ENCODE data around the gene UBXN2A.

UBXN2A gene

DNA sequence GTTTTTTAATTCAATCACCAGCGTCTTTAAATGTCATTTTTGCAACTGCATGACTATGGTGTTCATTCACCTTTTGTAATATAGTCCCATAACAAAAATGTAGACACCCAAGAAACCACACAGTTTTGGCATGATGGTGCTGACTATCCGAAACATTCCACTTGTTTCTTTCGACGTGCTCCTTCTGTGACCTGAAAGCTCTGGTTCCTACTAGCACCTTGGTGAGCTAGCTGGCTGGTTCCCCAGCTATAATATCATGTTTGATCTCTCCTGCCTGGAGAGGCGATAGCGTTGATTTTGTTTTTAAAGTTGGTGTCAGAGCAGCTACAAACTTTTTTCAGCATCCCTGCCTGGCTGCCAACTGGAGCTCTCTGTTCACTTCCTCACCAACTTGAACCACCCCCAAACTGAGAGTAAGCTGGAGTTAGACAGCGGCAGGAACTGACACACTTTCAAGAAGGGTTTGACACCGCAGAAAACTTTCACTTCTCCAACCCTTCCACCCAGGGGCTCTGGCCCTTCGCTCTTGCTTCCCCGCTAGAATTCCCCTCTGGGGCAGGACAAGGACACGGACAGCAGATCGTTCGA, 14.5 kb upstream of the UBXN2A start:
- peak overlapping the region; percentile 79 for H3K9ac ChIP-seq
- peaks cover 6% of the 10 kb centered on the region for H3K4me1 ChIP-seq
- peak overlapping the region; percentile 82 for H3K4me3 ChIP-seq (ENCODE audit: low read depth, low read length)
- TF ChIP-seq, protein P1, sequence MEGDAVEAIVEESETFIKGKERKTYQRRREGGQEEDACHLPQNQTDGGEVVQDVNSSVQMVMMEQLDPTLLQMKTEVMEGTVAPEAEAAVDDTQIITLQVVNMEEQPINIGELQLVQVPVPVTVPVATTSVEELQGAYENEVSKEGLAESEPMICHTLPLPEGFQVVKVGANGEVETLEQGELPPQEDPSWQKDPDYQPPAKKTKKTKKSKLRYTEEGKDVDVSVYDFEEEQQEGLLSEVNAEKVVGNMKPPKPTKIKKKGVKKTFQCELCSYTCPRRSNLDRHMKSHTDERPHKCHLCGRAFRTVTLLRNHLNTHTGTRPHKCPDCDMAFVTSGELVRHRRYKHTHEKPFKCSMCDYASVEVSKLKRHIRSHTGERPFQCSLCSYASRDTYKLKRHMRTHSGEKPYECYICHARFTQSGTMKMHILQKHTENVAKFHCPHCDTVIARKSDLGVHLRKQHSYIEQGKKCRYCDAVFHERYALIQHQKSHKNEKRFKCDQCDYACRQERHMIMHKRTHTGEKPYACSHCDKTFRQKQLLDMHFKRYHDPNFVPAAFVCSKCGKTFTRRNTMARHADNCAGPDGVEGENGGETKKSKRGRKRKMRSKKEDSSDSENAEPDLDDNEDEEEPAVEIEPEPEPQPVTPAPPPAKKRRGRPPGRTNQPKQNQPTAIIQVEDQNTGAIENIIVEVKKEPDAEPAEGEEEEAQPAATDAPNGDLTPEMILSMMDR (IDR thresholded peaks at IDR 0.05) = no peak
- peak overlapping the region; percentile 93 for H3K27ac ChIP-seq
- peak overlapping the region; percentile 82 for H3K4me2 ChIP-seq (ENCODE audit: low read length)
- no peaks in the 10 kb centered on the region for H3K27me3 ChIP-seq (ENCODE audit: control insufficient read depth, insufficient read depth, low read length)
- H3K36me3 ChIP-seq (ENCODE audit: control insufficient read depth, insufficient read depth, low read length) = no peaks in the 10 kb centered on the region
- H2AFZ ChIP-seq = peak overlapping the region; percentile 99
- H3K79me2 ChIP-seq = peaks cover 30% of the 10 kb centered on the region
- H3K9me3 ChIP-seq (ENCODE audit: control insufficient read depth, low read length) = no peaks in the 10 kb centered on the region

DNA sequence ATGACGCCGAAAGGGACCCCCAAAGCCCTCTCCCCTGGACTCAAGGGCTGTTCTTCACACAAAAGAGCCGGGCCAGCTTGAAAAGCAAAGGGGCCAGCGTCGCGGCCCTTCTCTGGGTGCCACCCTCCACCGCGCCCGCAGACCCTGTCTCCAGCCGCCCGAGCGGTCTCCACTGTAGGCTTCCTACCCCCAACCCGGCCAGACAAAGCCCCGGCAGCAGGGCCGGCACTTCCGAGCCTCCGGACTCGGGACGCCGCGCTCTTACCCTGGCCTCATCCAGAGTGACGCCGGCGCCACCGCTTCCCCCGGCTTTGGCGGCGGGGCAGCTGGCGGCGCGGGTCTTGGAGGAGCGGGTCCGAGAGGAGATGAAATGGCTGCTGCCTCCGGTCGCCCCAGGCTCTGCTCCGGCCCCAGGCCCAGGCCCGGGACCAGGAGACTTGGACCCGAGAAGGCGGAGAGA, 13.9 kb upstream of the UBXN2A start:
- H3K79me2 ChIP-seq = peaks cover 26% of the 10 kb centered on the region
- peak overlapping the region; percentile 93 for H3K27ac ChIP-seq
- peak overlapping the region; percentile 82 for H3K4me3 ChIP-seq (ENCODE audit: low read depth, low read length)
- H3K36me3 ChIP-seq (ENCODE audit: control insufficient read depth, insufficient read depth, low read length) = no peaks in the 10 kb centered on the region
- no peaks in the 10 kb centered on the region for H3K27me3 ChIP-seq (ENCODE audit: control insufficient read depth, insufficient read depth, low read length)
- H3K9me3 ChIP-seq (ENCODE audit: control insufficient read depth, low read length) = no peaks in the 10 kb centered on the region
- peak overlapping the region; percentile 82 for H3K4me2 ChIP-seq (ENCODE audit: low read length)
- peak overlapping the region; percentile 79 for H3K9ac ChIP-seq
- TF ChIP-seq, protein P1 (IDR thresholded peaks at IDR 0.05) = no peak
- peak overlapping the region; percentile 99 for H2AFZ ChIP-seq
- H3K4me1 ChIP-seq = peaks cover 4% of the 10 kb centered on the region

DNA sequence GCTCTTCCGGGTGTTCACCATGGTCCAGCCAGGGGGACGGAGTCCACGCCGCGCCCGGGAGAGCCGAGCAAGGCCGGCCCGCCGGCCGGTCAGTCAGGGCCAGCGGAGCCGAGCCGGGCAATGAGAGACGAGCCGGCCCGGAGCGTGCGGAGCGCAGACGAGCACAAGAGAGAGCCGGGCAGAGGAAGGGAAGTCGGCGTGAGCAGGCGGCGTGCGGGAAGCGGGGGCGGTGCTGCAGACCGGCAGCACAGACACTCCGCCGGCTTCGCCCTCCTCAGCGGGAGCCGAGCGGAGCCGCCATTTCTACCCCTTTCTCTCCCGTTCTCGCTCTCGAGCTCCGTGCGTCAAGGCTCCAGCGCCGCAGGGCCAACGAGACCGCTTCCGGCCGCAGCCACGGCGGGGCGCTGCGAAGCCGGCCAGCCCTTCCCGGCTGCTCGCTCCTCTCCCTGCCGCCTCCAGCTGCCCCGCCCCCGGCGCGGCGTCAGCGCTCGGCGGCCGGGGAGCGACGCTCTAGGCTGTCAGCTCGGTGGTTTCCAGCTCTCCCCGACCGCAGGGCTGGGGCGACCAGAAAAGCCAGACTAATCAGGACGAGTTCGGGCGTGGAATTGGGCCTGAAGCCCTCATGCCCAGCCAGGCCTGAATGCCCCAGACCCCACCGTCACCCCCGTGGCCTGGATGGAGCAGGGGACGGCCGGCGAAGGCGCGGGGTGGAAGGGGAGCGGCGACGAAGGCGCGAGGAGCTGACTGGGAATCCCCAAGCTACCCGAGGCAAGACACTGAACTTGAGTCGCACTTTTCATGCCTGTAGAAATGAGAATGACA, 13.3 kb upstream of the UBXN2A start, which contains the start of gene ATAD2B:
Gene ATAD2B (minus strand): TSS at position 374 of the 822 bp plus-strand sequence. CDS start 353 bp downstream, at position 21.
- Histone ChIP-seq H3K4me3 (ENCODE audit: low read depth, low read length) (peak within 1 kb of the TSS; percentile 82), H3K4me2 (ENCODE audit: low read length) (peak within 1 kb of the TSS; percentile 82), H3K9ac (peak within 1 kb of the TSS; percentile 79), H3K27me3 (ENCODE audit: control insufficient read depth, insufficient read depth, low read length) (no peaks in the 10 kb centered on the region), H3K79me2 (peaks cover 23% of the 10 kb centered on the region), H3K36me3 (ENCODE audit: control insufficient read depth, insufficient read depth, low read length) (no peaks in the 10 kb centered on the region), H3K4me1 (peaks cover 3% of the 10 kb centered on the region), H2AFZ (peak within 1 kb of the TSS; percentile 99), H3K9me3 (ENCODE audit: control insufficient read depth, low read length) (no peaks in the 10 kb centered on the region), H3K27ac (peak within 1 kb of the TSS; percentile 93)
- TF ChIP-seq, protein P1 (IDR thresholded peaks at IDR 0.05) = peak; percentile 96

DNA sequence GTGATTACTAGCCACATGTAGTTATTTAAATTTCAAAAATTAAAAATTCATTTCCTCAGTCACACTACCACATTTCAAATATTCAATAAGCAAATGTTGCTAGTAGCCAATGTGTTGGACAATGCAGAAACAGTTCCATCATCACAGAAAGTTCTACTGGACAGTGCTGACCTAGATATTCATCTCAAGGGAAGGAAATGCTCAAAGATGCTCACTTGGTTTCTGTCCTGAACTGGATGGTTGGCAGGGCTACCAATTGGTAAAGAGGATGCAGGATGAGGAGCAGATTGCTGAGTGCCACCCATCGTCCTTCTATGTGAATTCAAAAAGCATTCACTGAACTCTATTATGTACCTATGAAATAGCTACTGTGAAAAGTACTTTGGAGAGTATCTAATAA, 6.0 kb upstream of the UBXN2A start:
- Histone ChIP-seq H2AFZ (no peak overlapping the region), H3K27ac (no peak overlapping the region), H3K36me3 (ENCODE audit: control insufficient read depth, insufficient read depth, low read length) (no peaks in the 10 kb centered on the region), H3K27me3 (ENCODE audit: control insufficient read depth, insufficient read depth, low read length) (no peaks in the 10 kb centered on the region), H3K4me3 (ENCODE audit: low read depth, low read length) (no peak overlapping the region), H3K79me2 (peaks cover under 1% of the 10 kb centered on the region), H3K9me3 (ENCODE audit: control insufficient read depth, low read length) (no peaks in the 10 kb centered on the region), H3K9ac (no peak overlapping the region), H3K4me1 (no peaks in the 10 kb centered on the region), H3K4me2 (ENCODE audit: low read length) (no peak overlapping the region)
- TF ChIP-seq, protein P1 (IDR thresholded peaks at IDR 0.05) = no peak

All from parathyroid adenoma (tissue), 2 donors.